Body of pancreas (tissue), 4 donors: Measurements from ENCODE around the gene KATNIP.

ENCODE experiments used
- POLR2A ChIP-seq, 3 donors: fragments of 450-650 bp; IDR thresholded peaks; one replicate each; pipeline ENCODE4 v1.6.1; 2016; ENCODE audit warnings: antibody characterized with exemption in 3 of 3, mild to moderate bottlenecking in 2 of 3
- TF ChIP-seq, protein P1 (sequence below), 7 experiments: fragments of 450-650 bp in 4 of 7; fragments of 200-600 bp in 3 of 7; sonication (generic) in 3 of 7; IDR thresholded peaks; one replicate each; pipeline ENCODE4 v1.5.1; 2016 to 2019; ENCODE audit warnings: antibody characterized with exemption in 7 of 7

DNA sequence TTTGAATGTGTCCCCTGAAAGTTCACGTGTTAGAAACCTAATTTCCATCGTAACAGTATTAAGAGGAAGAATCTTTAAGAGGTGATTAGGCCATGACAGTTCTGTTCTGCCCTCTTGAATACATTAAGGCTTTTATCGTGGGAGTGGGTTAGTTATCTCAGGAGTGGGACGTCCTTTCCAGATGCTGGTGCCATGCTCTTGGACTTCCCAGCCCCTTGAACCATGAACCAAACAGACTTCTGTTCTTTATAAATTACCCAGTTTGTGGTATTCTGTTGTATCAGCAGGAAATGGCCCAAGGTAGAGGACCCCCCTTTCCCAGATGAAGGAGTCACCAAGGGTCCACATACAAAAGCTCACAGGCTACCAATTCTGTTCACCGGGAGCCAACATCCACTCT lies 10.3 kb upstream of the KATNIP start:
- TF ChIP-seq, protein P1, sequence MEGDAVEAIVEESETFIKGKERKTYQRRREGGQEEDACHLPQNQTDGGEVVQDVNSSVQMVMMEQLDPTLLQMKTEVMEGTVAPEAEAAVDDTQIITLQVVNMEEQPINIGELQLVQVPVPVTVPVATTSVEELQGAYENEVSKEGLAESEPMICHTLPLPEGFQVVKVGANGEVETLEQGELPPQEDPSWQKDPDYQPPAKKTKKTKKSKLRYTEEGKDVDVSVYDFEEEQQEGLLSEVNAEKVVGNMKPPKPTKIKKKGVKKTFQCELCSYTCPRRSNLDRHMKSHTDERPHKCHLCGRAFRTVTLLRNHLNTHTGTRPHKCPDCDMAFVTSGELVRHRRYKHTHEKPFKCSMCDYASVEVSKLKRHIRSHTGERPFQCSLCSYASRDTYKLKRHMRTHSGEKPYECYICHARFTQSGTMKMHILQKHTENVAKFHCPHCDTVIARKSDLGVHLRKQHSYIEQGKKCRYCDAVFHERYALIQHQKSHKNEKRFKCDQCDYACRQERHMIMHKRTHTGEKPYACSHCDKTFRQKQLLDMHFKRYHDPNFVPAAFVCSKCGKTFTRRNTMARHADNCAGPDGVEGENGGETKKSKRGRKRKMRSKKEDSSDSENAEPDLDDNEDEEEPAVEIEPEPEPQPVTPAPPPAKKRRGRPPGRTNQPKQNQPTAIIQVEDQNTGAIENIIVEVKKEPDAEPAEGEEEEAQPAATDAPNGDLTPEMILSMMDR (IDR thresholded peaks at IDR 0.05): no peak
- no peak for TF ChIP-seq POLR2A (IDR thresholded peaks at IDR 0.05)
